Measurements from ENCODE around the gene CCL20. TPM values are rescaled to one million over a fixed set of nuclear protein-coding genes. Genes with fewer than 3 reads are reported as not detected.

CCL20 gene
- polyA plus RNA-seq, 3 donors from 2014 or later: 1.1 TPM; not detected in 2

DNA sequence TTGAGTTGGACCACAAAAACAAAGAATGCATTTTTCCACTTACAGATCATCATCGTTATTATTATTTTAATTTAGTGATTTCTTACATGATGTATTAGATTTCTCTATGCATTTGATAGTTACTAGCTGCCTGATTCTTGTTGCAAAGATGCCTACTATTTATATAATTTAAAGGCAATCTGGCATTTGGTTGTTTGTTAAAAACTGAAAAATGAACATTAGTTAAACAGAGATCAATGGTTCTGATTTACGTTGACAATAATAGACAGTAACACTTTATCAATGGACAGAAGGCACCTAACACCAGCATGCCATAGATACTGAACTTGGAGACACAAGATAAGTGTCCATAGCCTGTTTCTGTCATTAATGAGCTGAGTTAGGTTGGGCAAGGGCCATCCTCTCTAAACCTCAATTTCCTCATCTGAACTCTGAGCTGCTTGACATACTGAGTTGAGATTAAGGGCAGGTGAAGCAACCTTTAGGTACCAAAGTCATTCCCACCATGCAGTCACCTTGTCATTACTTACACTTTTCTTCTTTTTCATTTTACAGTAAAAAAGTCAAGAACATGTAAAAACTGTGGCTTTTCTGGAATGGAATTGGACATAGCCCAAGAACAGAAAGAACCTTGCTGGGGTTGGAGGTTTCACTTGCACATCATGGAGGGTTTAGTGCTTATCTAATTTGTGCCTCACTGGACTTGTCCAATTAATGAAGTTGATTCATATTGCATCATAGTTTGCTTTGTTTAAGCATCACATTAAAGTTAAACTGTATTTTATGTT, 3.1 kb downstream of the CCL20 start:
- Mint-ChIP-seq H3K4me3 (no peak overlapping the region), H3K4me1 (no peaks in the 10 kb centered on the region), H3K9me3 (peaks cover 0 to 7% (median 0%) of the 10 kb centered on the region in 6 donors), H3K27me3 (ENCODE audit: low read depth in 3 of 3) (peaks cover 3 to 5% (median 4%) of the 10 kb centered on the region in 3 donors), H3K36me3 (no peaks in the 10 kb centered on the region), H3K27ac (no peak overlapping the region)
- no peak for DNase-seq

GRCh38 chr2:227817336-227817735, 3.7 kb downstream of the CCL20 start:
- Mint-ChIP-seq H3K27ac (no peak overlapping the region), H3K4me3 (no peak overlapping the region), H3K9me3 (peaks cover 0 to 7% (median 0%) of the 10 kb centered on the region in 6 donors), H3K27me3 (ENCODE audit: low read depth in 3 of 3) (peaks cover 3 to 6% (median 4%) of the 10 kb centered on the region in 3 donors), H3K4me1 (no peaks in the 10 kb centered on the region), H3K36me3 (no peaks in the 10 kb centered on the region)
- DNase-seq: no peak

- H3K4me1 Mint-ChIP-seq: no peaks in the 10 kb centered on the region
- no peak overlapping the region for H3K4me3 Mint-ChIP-seq
- no peaks in the 10 kb centered on the region for H3K36me3 Mint-ChIP-seq
- no peak overlapping the region for H3K27ac Mint-ChIP-seq
- peaks cover 0 to 7% (median 0%) of the 10 kb centered on the region in 6 donors for H3K9me3 Mint-ChIP-seq
- DNase-seq: no peak
- H3K27me3 Mint-ChIP-seq (ENCODE audit: low read depth in 3 of 3): peaks cover 3 to 8% (median 4%) of the 10 kb centered on the region in 3 donors
Observed at GRCh38 chr2:227817850-227818674, 4.4 kb downstream of the CCL20 start.

- no peak for DNase-seq
- Mint-ChIP-seq H3K36me3 (no peaks in the 10 kb centered on the region), H3K4me3 (no peak overlapping the region), H3K4me1 (no peaks in the 10 kb centered on the region), H3K27ac (no peak overlapping the region), H3K27me3 (ENCODE audit: low read depth in 3 of 3) (peaks cover 0 to 8% (median 3%) of the 10 kb centered on the region in 3 donors), H3K9me3 (peaks cover 0 to 7% (median 0%) of the 10 kb centered on the region in 6 donors)
Observed at GRCh38 chr2:227818675-227819397, 5.2 kb downstream of the CCL20 start.

DNA sequence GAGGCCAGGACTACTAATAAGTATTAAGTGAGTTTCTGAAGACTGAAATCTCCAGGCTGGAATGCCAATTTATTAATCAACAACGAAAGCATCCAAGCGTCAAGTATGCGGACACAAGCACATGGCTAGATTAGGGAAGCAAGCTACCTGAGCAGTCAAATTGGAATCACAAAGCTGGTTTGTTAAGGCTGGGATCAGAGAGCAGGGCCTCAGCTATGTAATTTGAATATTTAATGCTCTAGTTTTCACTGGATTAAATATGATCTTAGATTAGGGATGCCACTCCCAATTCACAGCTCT, 5.7 kb downstream of the CCL20 start:
- H3K27me3 Mint-ChIP-seq (ENCODE audit: low read depth in 3 of 3): peaks cover 0 to 10% (median 3%) of the 10 kb centered on the region in 3 donors
- DNase-seq: no peak
- H3K4me3 Mint-ChIP-seq: no peak overlapping the region
- no peak overlapping the region for H3K27ac Mint-ChIP-seq
- no peaks in the 10 kb centered on the region for H3K36me3 Mint-ChIP-seq
- peaks cover 0 to 7% (median 0%) of the 10 kb centered on the region in 6 donors for H3K9me3 Mint-ChIP-seq
- no peaks in the 10 kb centered on the region for H3K4me1 Mint-ChIP-seq

GRCh38 chr2:227821043-227821942, 7.7 kb downstream of the CCL20 start:
- H3K36me3 Mint-ChIP-seq: no peaks in the 10 kb centered on the region
- H3K27me3 Mint-ChIP-seq (ENCODE audit: low read depth in 3 of 3): peaks cover 0 to 10% (median 3%) of the 10 kb centered on the region in 3 donors
- DNase-seq: no peak
- H3K9me3 Mint-ChIP-seq: peaks cover 0 to 7% (median 0%) of the 10 kb centered on the region in 6 donors
- H3K4me1 Mint-ChIP-seq: no peaks in the 10 kb centered on the region
- H3K27ac Mint-ChIP-seq: no peak overlapping the region
- H3K4me3 Mint-ChIP-seq: no peak overlapping the region

- Mint-ChIP-seq H3K4me1 (no peaks in the 10 kb centered on the region), H3K27ac (no peak overlapping the region), H3K9me3 (peaks cover 0 to 11% (median 0%) of the 10 kb centered on the region in 6 donors), H3K4me3 (no peak overlapping the region), H3K27me3 (ENCODE audit: low read depth in 3 of 3) (peaks cover 0 to 12% (median 3%) of the 10 kb centered on the region in 3 donors), H3K36me3 (no peaks in the 10 kb centered on the region)
- DNase-seq: no peak
Observed at GRCh38 chr2:227822416-227823003, 8.9 kb downstream of the CCL20 start.

DNA sequence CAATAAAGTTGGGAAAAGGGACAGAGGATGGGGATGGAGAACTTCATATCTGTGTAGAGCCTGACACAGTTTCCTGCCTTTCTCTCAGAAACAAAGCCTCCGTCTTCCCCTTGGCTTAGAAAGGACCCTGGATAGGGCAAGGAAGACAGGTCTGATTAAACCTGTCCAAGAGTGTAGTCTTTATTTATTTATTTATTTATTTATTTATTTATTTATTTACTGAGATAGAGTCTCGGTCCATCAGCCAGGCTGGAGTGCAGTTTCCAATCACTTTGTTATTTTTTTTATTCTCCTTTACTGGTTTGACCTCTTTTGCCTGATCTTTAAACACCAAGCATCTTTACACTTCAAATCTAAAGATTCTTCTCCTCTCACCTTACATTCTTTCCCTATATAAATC, 10.3 kb downstream of the CCL20 start:
- Mint-ChIP-seq H3K4me1 (no peaks in the 10 kb centered on the region), H3K4me3 (no peak overlapping the region), H3K27me3 (ENCODE audit: low read depth in 3 of 3) (peaks cover 0 to 7% (median 0%) of the 10 kb centered on the region in 3 donors), H3K9me3 (peaks cover 0 to 5% (median 0%) of the 10 kb centered on the region in 6 donors), H3K36me3 (no peaks in the 10 kb centered on the region), H3K27ac (no peak overlapping the region)
- DNase-seq: no peak

- H3K9me3 Mint-ChIP-seq: peaks cover 0 to 5% (median 0%) of the 10 kb centered on the region in 6 donors
- H3K4me3 Mint-ChIP-seq: no peak overlapping the region
- H3K27me3 Mint-ChIP-seq (ENCODE audit: low read depth in 3 of 3): peaks cover 0 to 7% (median 0%) of the 10 kb centered on the region in 3 donors
- DNase-seq: no peak
- H3K36me3 Mint-ChIP-seq: no peaks in the 10 kb centered on the region
- H3K4me1 Mint-ChIP-seq: no peaks in the 10 kb centered on the region
- H3K27ac Mint-ChIP-seq: no peak overlapping the region
Observed at GRCh38 chr2:227824711-227825110, 11.1 kb downstream of the CCL20 start.

DNA sequence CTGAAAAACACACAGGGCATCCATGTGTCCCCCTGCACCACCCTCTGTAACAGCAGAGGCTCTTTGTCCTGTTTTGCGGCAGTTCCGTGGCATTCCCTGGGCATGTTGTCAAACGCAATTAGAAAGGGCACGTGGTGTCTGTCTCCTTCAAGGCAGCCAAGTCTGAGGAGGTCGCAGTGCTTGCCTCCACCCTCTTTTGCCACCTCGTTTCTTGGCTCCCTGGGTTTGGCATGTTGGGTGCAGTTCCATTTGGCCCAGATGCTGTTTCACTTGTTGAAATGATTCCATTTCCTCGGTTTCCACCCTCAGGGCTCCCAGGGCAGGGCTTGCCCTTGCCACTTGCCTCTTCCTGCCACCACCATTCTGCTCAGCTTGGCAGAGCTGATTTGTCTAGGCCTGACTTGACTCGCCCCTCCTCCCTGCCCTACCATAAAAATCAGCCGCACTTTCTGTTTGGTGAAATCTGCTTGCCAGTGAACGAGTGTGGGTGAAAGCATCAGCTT, 12.4 kb downstream of the CCL20 start:
- Mint-ChIP-seq H3K9me3 (peaks cover 0 to 5% (median 0%) of the 10 kb centered on the region in 6 donors), H3K27me3 (ENCODE audit: low read depth in 3 of 3) (peaks cover 0 to 7% (median 0%) of the 10 kb centered on the region in 3 donors), H3K27ac (no peak overlapping the region), H3K4me3 (no peak overlapping the region), H3K36me3 (no peaks in the 10 kb centered on the region), H3K4me1 (no peaks in the 10 kb centered on the region)
- no peak for DNase-seq

DNA sequence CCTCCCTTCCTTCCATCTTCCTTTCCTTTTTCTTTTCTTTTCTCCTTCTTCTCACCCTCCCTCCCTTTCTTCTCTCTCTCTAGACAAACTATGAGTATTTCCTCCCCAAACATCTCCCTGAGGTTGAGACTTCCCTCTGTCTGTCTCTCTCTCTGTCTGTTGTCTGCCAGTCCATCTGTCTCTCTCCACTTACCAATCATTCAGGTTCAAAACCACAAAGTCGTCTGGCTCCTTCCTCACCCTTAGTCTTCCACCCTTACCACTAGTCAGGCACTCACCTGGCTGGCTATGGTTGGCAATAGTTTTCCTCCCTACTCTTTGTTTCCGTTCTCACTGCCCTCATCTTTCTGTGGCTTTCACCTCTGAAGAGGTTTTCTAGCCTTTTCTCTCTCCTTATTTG, 12.9 kb downstream of the CCL20 start:
- Mint-ChIP-seq H3K9me3 (peaks cover 0 to 5% (median 2%) of the 10 kb centered on the region in 6 donors), H3K36me3 (no peaks in the 10 kb centered on the region), H3K4me1 (no peaks in the 10 kb centered on the region), H3K27me3 (ENCODE audit: low read depth in 3 of 3) (peaks cover 0 to 7% (median 0%) of the 10 kb centered on the region in 3 donors), H3K4me3 (no peak overlapping the region), H3K27ac (no peak overlapping the region)
- DNase-seq: no peak

GRCh38 chr2:227827143-227827542, 13.5 kb downstream of the CCL20 start:
- no peak for DNase-seq
- H3K9me3 Mint-ChIP-seq: peaks cover 0 to 5% (median 2%) of the 10 kb centered on the region in 6 donors
- peaks cover 0 to 6% (median 0%) of the 10 kb centered on the region in 3 donors for H3K27me3 Mint-ChIP-seq (ENCODE audit: low read depth in 3 of 3)
- H3K36me3 Mint-ChIP-seq: no peaks in the 10 kb centered on the region
- H3K27ac Mint-ChIP-seq: no peak overlapping the region
- no peak overlapping the region for H3K4me3 Mint-ChIP-seq
- H3K4me1 Mint-ChIP-seq: no peaks in the 10 kb centered on the region

Data from immature natural killer cell (primary cell).